ENCODE measurements around the gene NHERF2. TPM values are rescaled to one million over a fixed set of nuclear protein-coding genes. Genes with fewer than 3 reads are reported as not detected.

NHERF2 gene
- total RNA-seq, 1 donor from 2014 or later: 343 TPM

- ATAC-seq (peak in 1 of 2 donors; percentile 10), DNase-seq (no peak)
- H3K4me1 ChIP-seq: peaks cover 4% of the 10 kb centered on the region
- no peak overlapping the region for H3K27ac ChIP-seq
- intact Hi-C loops (cut with DNase I): no loop called here
- H3K36me3 ChIP-seq: peaks cover 82% of the 10 kb centered on the region
- H3K4me3 ChIP-seq: no peak overlapping the region
- no peaks in the 10 kb centered on the region for H3K27me3 ChIP-seq (ENCODE audit: low read depth)
- TF ChIP-seq CTCF (IDR thresholded peaks at IDR 0.05): no peak
- H3K9me3 ChIP-seq: no peaks in the 10 kb centered on the region
Observed at GRCh38 chr16:2053897-2054296, 27.2 kb downstream of the NHERF2 start.

- Histone ChIP-seq H3K27ac (no peak overlapping the region), H3K4me3 (no peak overlapping the region), H3K4me1 (no peaks in the 10 kb centered on the region), H3K27me3 (ENCODE audit: low read depth) (no peaks in the 10 kb centered on the region), H3K36me3 (peaks cover 90% of the 10 kb centered on the region), H3K9me3 (no peaks in the 10 kb centered on the region)
- intact Hi-C loops (cut with DNase I): no loop called here
- no peak for TF ChIP-seq CTCF (IDR thresholded peaks at IDR 0.05)
- ATAC-seq (peak; percentile 57 to 59), DNase-seq (peak; percentile 73)
Observed at GRCh38 chr16:2054543-2055245, 28.0 kb downstream of the NHERF2 start.

GRCh38 chr16:2056077-2056476 lies 29.4 kb downstream of the NHERF2 start:
- peaks cover 92% of the 10 kb centered on the region for H3K36me3 ChIP-seq
- ATAC-seq: peak; percentile 36 to 49
- intact Hi-C loops (cut with DNase I): no loop called here
- H3K27ac ChIP-seq: no peak overlapping the region
- H3K27me3 ChIP-seq (ENCODE audit: low read depth): no peaks in the 10 kb centered on the region
- H3K9me3 ChIP-seq: no peaks in the 10 kb centered on the region
- no peak for DNase-seq
- H3K4me1 ChIP-seq: no peaks in the 10 kb centered on the region
- H3K4me3 ChIP-seq: no peak overlapping the region
- TF ChIP-seq CTCF (IDR thresholded peaks at IDR 0.05): peak; percentile 51

GRCh38 chr16:2056681-2057407 lies 30.1 kb downstream of the NHERF2 start:
- intact Hi-C loops (cut with DNase I): no loop called here
- DNase-seq (no peak), ATAC-seq (peak in 1 of 2 donors; percentile 9)
- no peak for TF ChIP-seq CTCF (IDR thresholded peaks at IDR 0.05)
- H3K27me3 ChIP-seq (ENCODE audit: low read depth): no peaks in the 10 kb centered on the region
- H3K27ac ChIP-seq: no peak overlapping the region
- H3K4me1 ChIP-seq: no peaks in the 10 kb centered on the region
- no peaks in the 10 kb centered on the region for H3K9me3 ChIP-seq
- peaks cover 92% of the 10 kb centered on the region for H3K36me3 ChIP-seq
- no peak overlapping the region for H3K4me3 ChIP-seq

- Histone ChIP-seq H3K27me3 (ENCODE audit: low read depth) (no peaks in the 10 kb centered on the region), H3K9me3 (no peaks in the 10 kb centered on the region), H3K4me1 (no peaks in the 10 kb centered on the region), H3K27ac (no peak overlapping the region), H3K4me3 (no peak overlapping the region), H3K36me3 (peaks cover 92% of the 10 kb centered on the region)
- no peak for DNase-seq
- no peak for TF ChIP-seq CTCF (IDR thresholded peaks at IDR 0.05)
- no peak for ATAC-seq
- intact Hi-C loops (cut with DNase I): no loop called here
Observed at GRCh38 chr16:2057438-2057837, 30.7 kb downstream of the NHERF2 start.

Data from lower lobe of right lung (tissue), 2 donors.